ENCODE measurements around the gene INSIG1. TPM values are rescaled to one million over a fixed set of nuclear protein-coding genes. Genes with fewer than 3 reads are reported as not detected.

Gene INSIG1
- 128 TPM for total RNA-seq

DNA sequence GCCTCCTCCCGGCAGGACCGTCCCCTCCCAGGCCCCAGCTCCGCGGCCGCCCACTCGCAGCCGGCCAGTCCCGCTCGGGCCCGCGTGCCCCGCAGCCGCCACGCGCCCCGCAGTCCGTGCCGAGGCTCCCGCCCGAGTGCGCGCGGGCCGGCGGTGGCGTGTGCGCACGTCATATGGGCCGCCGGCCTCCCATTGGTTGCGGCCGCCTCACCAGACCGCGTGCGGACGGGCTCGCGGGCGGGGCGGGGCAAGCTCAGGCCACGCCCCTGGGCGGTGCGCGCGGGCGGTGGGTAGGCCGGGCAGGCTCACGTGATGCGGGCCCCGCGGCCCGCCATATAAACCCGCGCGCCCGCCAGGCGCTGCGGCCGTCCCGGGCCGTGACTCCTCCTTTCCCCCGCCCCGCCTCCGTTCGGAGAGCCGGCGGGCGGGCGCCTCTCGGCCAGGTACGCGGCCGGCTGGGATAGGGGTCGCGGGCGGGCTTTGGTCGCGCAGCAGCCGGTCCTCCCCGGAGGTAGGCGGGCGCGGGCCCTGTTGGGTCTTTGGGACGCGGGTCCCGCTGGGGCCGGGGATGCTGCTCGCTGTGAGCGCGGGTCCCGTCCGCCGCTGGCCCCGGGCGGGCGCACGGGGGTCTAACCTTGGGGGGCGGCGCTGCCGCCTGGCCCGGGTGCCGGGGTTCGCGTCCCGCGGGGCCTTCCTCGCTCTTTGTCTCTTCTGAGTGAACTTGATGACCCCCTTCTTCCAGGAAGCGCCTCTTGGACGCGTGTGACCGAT lies at the start of gene INSIG1:
INSIG1 (plus strand) TSS at position 362 of the 771 bp plus-strand sequence; CDS start at position 770, 408 bp downstream.
- Histone ChIP-seq H3K9me3 (ENCODE audit: low read depth, low read length) (no peaks in the 10 kb centered on the region), H3K4me1 (ENCODE audit: insufficient read depth, low read length) (peaks cover 51% of the 10 kb centered on the region)

GRCh38 chr7:155248366-155248756 lies 49.3 kb upstream of the INSIG1 start:
- Histone ChIP-seq H3K9me3 (ENCODE audit: low read depth, low read length) (no peaks in the 10 kb centered on the region), H3K4me1 (ENCODE audit: insufficient read depth, low read length) (no peaks in the 10 kb centered on the region), H3K4me3 (ENCODE audit: low read length) (no peak overlapping the region), H3K27me3 (ENCODE audit: insufficient read depth, low read length) (no peaks in the 10 kb centered on the region)

More for the DNA sequence above, at the start of gene INSIG1:
- no peaks in the 10 kb centered on the region for H3K27me3 ChIP-seq (ENCODE audit: insufficient read depth, low read length)
- H3K4me3 ChIP-seq (ENCODE audit: low read length), result peak within 1 kb of the TSS; percentile 69

DNA sequence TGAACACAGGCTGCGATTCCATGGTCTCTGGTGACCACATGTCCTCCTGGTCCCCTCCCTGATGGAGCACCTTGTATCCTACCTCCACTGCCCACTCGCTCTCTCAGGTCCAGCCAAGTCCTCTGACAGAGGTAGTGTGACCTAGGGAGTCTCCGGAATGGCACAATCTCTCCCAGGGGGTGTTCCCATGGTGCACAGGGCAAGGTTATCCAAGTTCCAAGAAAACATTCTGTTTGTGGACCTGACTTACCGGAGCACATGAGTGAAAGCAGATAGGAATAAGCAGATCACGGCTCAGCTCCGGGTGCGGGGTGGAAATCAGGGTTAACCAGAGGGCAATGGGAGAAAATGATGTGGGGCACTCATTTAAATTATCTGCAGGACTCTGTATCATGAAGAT lies 45.8 kb upstream of the INSIG1 start:
- H3K9me3 ChIP-seq (ENCODE audit: low read depth, low read length), result no peaks in the 10 kb centered on the region
- H3K27me3 ChIP-seq (ENCODE audit: insufficient read depth, low read length), result no peaks in the 10 kb centered on the region
- H3K4me3 ChIP-seq (ENCODE audit: low read length), result no peak overlapping the region
- H3K4me1 ChIP-seq (ENCODE audit: insufficient read depth, low read length), result no peaks in the 10 kb centered on the region

DNA sequence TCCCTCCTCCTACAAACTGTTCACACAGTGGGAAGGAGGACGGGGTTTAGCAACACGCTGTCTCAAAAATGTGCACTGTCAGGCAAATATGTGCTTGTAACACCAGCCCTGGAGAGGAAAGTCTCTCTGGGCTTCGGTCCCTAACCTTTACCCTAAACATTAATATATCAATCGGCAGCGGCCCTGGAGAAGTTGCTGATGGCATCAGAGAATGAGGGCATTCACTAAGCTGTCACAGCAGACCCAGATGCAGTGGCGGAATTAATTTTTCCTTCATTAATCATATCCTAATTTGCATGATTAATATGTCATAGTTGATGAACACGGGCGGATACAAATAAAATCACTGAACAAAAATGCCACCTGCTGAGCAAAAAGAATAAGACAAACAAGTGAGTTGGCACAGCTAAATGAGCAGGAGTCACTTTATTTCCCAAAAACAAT lies 45.2 kb upstream of the INSIG1 start:
- no peaks in the 10 kb centered on the region for H3K4me1 ChIP-seq (ENCODE audit: insufficient read depth, low read length)
- no peak overlapping the region for H3K4me3 ChIP-seq (ENCODE audit: low read length)
- H3K9me3 ChIP-seq (ENCODE audit: low read depth, low read length), result no peaks in the 10 kb centered on the region
- no peaks in the 10 kb centered on the region for H3K27me3 ChIP-seq (ENCODE audit: insufficient read depth, low read length)

DNA sequence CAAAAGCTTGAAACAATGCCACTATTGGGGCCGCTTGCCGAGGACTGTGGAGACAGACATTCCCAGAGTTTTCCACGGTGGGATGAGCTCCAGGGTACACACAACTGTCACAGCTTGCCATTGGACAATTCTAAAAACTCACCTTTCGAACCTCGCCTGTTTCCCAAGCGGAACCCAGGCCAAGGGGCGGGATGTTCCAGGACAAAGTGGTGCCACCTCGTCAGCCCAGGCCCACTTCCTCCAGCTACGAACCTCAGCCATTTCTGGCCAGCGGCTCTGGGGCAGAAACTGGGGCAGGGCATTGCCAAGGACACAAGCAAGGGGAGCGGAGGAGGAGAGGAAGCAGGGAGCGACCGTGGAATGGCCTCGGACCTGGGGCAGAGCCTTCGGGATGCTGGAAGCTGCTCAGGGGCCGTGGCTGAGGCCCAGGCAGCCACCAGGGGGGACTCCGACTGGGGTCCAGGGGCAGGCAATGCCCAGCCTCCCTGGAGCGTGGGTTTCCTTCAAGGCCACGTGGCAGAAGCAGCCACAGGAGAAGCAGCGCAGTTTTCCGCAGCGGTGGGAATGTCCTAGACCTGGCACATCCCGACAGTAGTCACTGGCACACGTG lies 44.7 kb upstream of the INSIG1 start:
- Histone ChIP-seq H3K4me3 (ENCODE audit: low read length) (no peak overlapping the region), H3K27me3 (ENCODE audit: insufficient read depth, low read length) (no peaks in the 10 kb centered on the region), H3K9me3 (ENCODE audit: low read depth, low read length) (no peaks in the 10 kb centered on the region), H3K4me1 (ENCODE audit: insufficient read depth, low read length) (no peaks in the 10 kb centered on the region)

DNA sequence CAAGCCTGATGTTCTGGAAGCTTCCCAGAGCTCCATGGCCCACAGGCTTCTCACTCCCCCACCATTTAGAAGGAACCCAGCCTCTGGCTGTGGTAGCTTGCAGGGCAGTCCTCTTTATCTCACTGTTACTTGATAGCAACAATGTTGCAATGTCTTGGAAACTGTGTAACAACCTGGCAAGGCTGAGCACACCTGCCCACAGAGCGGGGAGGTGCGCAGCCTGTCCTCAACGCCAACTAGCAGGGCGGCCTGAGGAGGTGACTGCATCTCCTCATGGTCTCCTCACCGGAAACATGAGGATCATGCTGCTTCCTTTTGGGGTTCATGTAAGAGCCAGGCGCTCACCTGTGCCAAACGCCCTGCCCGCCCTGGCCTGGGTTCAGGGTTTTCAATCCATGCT lies 43.7 kb upstream of the INSIG1 start:
- H3K9me3 ChIP-seq (ENCODE audit: low read depth, low read length), result no peaks in the 10 kb centered on the region
- H3K4me3 ChIP-seq (ENCODE audit: low read length), result no peak overlapping the region
- no peaks in the 10 kb centered on the region for H3K27me3 ChIP-seq (ENCODE audit: insufficient read depth, low read length)
- no peaks in the 10 kb centered on the region for H3K4me1 ChIP-seq (ENCODE audit: insufficient read depth, low read length)

GRCh38 chr7:155255071-155255470 lies 42.6 kb upstream of the INSIG1 start:
- Histone ChIP-seq H3K4me3 (ENCODE audit: low read length) (no peak overlapping the region), H3K27me3 (ENCODE audit: insufficient read depth, low read length) (no peaks in the 10 kb centered on the region), H3K4me1 (ENCODE audit: insufficient read depth, low read length) (no peaks in the 10 kb centered on the region), H3K9me3 (ENCODE audit: low read depth, low read length) (no peaks in the 10 kb centered on the region)

- Histone ChIP-seq H3K4me3 (ENCODE audit: low read length) (no peak overlapping the region), H3K27me3 (ENCODE audit: insufficient read depth, low read length) (no peaks in the 10 kb centered on the region), H3K4me1 (ENCODE audit: insufficient read depth, low read length) (no peaks in the 10 kb centered on the region), H3K9me3 (ENCODE audit: low read depth, low read length) (no peaks in the 10 kb centered on the region)
Observed at GRCh38 chr7:155255621-155256020, 42.1 kb upstream of the INSIG1 start.

GRCh38 chr7:155256081-155256760 lies 41.5 kb upstream of the INSIG1 start:
- Histone ChIP-seq H3K4me3 (ENCODE audit: low read length) (no peak overlapping the region), H3K4me1 (ENCODE audit: insufficient read depth, low read length) (no peaks in the 10 kb centered on the region), H3K27me3 (ENCODE audit: insufficient read depth, low read length) (no peaks in the 10 kb centered on the region), H3K9me3 (ENCODE audit: low read depth, low read length) (no peaks in the 10 kb centered on the region)

DNA sequence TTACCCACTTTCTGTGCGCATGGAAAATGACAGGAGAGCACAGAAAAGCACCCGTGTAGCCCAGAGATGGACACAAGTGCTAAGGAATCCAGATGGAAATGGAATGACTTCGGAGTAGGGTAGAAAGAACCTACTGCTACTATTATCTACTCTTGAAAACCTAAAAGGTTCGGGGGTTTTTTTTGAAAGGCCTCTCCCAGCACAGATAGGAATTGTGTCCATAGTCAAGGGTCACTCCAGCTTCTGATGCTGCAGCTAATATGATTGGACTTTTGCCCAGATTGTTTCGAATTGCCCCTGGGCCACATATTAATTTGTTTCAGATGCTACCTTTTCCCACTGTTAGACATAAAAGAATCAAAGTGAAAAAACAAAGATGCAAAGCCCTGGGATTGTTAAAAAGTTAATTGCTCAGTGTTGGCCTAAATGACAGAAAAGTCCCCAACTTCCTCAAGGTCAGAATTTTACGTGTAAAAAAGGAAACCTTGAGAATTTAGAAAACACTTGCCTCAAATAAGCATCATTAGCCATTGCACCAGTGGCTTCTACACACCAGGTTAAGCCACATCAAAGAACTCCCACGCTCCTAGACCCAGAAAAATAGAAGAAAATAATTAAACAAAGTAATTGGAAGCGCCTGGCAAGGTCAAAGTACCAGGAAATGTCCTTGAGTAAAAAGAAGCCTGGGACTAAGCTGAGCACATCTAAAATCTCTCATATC lies 40.8 kb upstream of the INSIG1 start:
- H3K9me3 ChIP-seq (ENCODE audit: low read depth, low read length), result no peaks in the 10 kb centered on the region
- H3K27me3 ChIP-seq (ENCODE audit: insufficient read depth, low read length), result no peaks in the 10 kb centered on the region
- no peaks in the 10 kb centered on the region for H3K4me1 ChIP-seq (ENCODE audit: insufficient read depth, low read length)
- H3K4me3 ChIP-seq (ENCODE audit: low read length), result no peak overlapping the region

DNA sequence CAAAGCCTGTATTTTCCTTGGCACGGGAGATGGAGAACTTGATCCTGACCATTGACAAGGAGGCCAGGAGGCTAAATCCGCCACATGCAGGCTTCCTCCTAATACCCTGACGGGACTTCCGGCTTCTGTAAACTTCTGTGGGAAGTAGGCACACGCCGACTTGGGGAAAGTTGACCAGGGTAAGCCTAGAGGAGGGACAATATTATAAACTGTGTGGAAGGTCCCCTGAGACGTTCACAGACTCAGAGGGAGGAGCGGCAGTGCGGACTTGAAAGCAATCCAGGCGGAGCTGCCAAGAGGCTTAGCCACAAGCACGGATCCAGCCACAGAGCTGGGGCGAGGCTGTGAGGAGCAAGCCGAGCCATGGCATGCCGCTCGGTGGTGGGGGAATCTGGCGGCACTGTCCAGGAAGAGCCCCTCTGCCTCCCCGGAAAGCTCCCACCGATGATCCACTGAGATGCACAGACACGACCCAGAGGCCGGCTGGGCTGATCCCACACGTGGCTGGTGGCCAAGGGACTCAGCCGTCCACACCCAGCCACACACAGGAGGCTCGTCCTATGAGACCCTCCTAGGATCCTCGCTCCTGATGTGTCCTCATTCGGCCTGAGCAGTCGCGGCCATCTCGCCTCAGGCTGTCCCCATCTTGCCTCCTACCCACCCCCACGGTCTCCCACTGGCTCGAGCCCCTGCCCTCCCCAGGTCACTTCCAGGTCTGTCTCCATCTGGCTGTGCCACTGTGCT lies 40.0 kb upstream of the INSIG1 start:
- H3K27me3 ChIP-seq (ENCODE audit: insufficient read depth, low read length), result no peaks in the 10 kb centered on the region
- H3K9me3 ChIP-seq (ENCODE audit: low read depth, low read length), result no peaks in the 10 kb centered on the region
- no peak overlapping the region for H3K4me3 ChIP-seq (ENCODE audit: low read length)
- no peaks in the 10 kb centered on the region for H3K4me1 ChIP-seq (ENCODE audit: insufficient read depth, low read length)

GRCh38 chr7:155258226-155258560 lies 39.5 kb upstream of the INSIG1 start:
- H3K9me3 ChIP-seq (ENCODE audit: low read depth, low read length), result no peaks in the 10 kb centered on the region
- H3K4me1 ChIP-seq (ENCODE audit: insufficient read depth, low read length), result no peaks in the 10 kb centered on the region
- no peak overlapping the region for H3K4me3 ChIP-seq (ENCODE audit: low read length)
- no peaks in the 10 kb centered on the region for H3K27me3 ChIP-seq (ENCODE audit: insufficient read depth, low read length)

DNA sequence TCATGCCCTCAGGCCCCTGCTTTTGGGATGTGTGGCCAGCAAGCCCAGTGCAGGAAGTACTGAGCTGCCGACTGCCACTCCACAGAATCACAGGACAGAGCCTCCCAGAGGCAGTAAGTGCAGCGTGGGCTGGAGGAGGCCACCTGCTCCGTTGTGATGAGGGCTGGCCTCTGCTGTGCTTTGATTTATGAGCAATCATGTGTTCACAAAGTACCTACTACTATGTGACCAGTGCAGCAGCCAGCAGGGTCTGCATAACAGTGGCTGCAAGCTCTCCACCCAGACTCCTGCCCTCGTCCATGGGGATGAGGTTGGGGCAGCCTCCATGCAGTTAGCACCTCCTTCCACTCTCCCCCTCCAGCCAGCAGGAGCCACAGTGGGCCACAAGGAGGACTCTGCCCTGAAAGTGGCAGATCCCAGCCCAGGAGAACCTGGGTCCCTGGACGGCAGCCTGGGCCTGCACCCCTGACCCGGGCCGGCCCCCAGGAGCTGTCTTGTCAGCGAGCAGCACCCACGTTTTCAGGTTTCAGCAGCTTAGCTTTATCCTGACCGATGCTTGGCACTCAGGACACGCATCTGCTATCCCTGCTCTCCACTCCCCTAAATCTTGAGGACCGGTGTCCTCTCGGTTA lies 37.7 kb upstream of the INSIG1 start:
- Histone ChIP-seq H3K9me3 (ENCODE audit: low read depth, low read length) (no peaks in the 10 kb centered on the region), H3K4me1 (ENCODE audit: insufficient read depth, low read length) (no peaks in the 10 kb centered on the region), H3K27me3 (ENCODE audit: insufficient read depth, low read length) (no peaks in the 10 kb centered on the region), H3K4me3 (ENCODE audit: low read length) (no peak overlapping the region)

GRCh38 chr7:155260498-155260872 lies 37.2 kb upstream of the INSIG1 start:
- H3K4me3 ChIP-seq (ENCODE audit: low read length), result no peak overlapping the region
- H3K4me1 ChIP-seq (ENCODE audit: insufficient read depth, low read length), result no peaks in the 10 kb centered on the region
- no peaks in the 10 kb centered on the region for H3K27me3 ChIP-seq (ENCODE audit: insufficient read depth, low read length)
- no peaks in the 10 kb centered on the region for H3K9me3 ChIP-seq (ENCODE audit: low read depth, low read length)

Data from mononuclear cell (primary cell).